ENCODE data around the gene FAM180B.

FAM180B gene

DNA sequence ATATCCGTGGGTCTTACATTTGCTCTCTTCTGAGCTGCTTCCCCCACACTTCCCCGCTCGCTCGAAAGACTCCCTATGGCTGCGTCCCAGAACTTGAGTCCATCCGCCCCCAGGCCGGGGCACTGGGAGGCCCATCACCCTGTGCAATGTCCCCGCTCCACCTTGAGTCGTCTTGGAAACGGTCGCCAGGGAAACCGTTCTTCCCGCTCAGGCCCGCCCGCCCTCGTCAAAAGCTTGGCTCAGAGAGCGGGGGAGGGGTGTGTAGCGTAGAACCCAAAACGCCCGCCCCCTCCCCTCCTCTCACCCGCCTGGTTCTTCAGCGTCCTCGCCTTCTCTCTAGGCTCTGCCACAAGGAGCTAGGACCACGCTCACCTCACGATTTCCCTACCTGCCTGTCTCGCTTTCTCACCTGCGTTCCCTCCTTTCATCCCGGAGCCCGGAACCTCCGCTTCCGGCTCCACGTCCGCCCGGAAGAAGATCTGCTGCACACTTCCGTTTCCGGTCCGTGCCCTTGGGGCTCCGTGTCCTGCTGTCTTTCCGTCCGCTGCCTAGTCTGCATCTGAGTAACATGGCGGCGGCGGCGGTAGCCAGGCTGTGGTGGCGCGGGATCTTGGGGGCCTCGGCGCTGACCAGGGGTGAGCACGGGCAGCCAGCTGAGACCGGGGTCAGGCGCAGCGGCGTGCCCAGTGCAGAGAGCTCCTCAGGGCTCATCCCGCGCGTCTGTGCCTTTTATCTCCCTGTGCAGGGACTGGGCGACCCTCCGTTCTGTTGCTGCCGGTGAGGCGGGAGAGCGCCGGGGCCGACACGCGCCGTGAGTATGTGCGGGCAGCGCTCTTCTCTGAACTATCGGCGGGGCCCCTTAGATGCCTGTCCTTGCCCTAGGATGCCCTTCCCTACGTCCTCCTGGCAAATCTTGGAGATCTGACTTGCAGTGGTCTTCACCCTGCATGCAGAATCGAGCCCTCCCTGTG, 7.7 kb upstream of the FAM180B start, which contains the start of the genes KBTBD4 and NDUFS3:
TSS of gene KBTBD4 (minus strand) at position 447 of the 971 bp plus-strand sequence. CDS start at position 428, 19 bp downstream.
TSS of gene NDUFS3 (plus strand) at position 551 of the 971 bp plus-strand sequence. CDS start at position 569, 18 bp downstream.
- H3K4me3 ChIP-seq (replicated peaks; ENCODE audit: low read depth, low read length): peak within 1 kb of the TSS; percentile 94
- no peak for TF ChIP-seq CTCF (IDR thresholded peaks at IDR 0.05; ENCODE audit: low read depth, low read length, missing control alignments)
- peak; percentile 75 for DNase-seq (ENCODE audit: extremely low read depth, low read depth)

GRCh38 chr11:47583844-47584243, 2.6 kb upstream of the FAM180B start:
- DNase-seq (ENCODE audit: extremely low read depth, low read depth): no peak
- no peak overlapping the region for H3K4me3 ChIP-seq (replicated peaks; ENCODE audit: low read depth, low read length)
- TF ChIP-seq CTCF (IDR thresholded peaks at IDR 0.05; ENCODE audit: low read depth, low read length, missing control alignments): no peak

DNA sequence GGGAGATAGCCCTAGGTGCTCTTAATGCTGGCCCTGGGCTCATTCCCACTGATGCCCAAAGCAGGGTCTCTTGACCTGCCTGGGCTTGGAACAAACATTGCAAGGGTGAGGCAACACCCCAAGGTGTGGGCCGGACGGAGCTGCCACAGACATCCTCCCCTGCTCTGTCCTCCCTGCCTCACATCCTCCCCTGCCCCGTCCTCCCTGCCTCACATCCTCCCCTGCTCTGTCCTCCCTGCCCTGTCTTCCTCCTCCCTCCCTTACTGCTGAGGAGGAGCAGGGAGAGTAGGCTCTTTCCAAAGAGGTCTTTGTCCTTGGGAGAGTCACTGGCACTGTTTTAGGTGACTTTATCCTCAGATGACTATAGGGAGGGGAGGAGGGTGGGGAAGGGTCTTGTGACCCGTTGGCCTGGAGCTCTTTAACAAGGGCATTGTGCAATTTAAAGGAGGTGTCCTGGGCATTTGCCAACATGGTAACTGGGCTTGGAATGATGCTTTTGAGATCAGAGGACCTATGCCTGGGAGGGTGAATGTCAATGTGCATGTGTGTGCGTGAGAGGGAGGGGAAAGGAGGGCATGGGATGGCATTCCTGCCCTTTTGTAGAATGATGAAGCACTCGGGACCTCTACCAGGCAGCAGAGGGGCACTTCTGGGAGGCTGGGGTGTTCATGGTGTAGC, 700 bp downstream of the FAM180B start:
- no peak for DNase-seq (ENCODE audit: extremely low read depth, low read depth)
- H3K4me3 ChIP-seq (replicated peaks; ENCODE audit: low read depth, low read length): no peak overlapping the region
- no peak for TF ChIP-seq CTCF (IDR thresholded peaks at IDR 0.05; ENCODE audit: low read depth, low read length, missing control alignments)

GRCh38 chr11:47587723-47588326, 1.3 kb downstream of the FAM180B start:
- H3K4me3 ChIP-seq (replicated peaks; ENCODE audit: low read depth, low read length): no peak overlapping the region
- TF ChIP-seq CTCF (IDR thresholded peaks at IDR 0.05; ENCODE audit: low read depth, low read length, missing control alignments): no peak
- DNase-seq (ENCODE audit: extremely low read depth, low read depth): no peak

DNA sequence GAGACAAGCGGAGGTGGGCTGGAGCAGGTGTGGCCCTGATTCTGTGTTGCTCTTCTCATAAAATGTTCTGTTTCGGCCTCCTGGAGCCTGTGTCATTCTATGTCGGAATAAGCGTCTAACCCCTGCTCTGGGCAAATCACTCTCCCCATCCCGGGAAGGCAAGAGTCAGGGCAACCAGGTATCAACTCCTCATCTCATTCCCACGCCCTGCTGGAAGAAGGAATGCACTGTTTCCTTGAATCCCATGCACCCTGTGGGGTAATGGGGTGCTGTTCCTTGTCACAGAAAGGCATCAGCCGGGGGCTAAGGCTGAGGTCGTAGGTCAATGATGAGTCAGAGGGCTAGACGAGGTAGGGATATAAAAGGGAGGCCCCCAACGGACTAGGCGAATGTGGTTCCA, 2.6 kb downstream of the FAM180B start:
- DNase-seq (ENCODE audit: extremely low read depth, low read depth): no peak
- H3K4me3 ChIP-seq (replicated peaks; ENCODE audit: low read depth, low read length): no peak overlapping the region
- no peak for TF ChIP-seq CTCF (IDR thresholded peaks at IDR 0.05; ENCODE audit: low read depth, low read length, missing control alignments)

DNA sequence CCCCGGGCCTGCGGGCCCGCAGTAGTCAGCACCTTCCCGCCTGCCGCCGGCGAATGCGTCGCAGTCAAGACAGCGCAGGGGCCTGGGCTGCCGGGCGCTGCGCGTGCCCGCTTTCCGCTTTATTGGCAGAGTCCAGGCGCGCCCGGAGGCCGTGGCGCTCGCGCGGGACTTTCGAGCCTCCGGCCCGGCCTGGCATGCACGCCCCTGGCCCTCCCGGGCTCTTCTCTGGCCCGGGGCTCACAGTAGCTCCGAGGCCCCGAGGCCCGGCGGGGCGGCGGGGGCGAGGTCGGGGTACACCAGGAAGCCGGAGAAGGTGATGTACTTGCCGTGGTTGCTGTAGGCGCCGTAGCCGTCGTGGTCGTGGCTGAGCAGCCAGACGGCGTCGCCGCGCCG, 3.1 kb downstream of the FAM180B start:
- H3K4me3 ChIP-seq (replicated peaks; ENCODE audit: low read depth, low read length): peak overlapping the region; percentile 19
- no peak for DNase-seq (ENCODE audit: extremely low read depth, low read depth)

More for the DNA sequence above, 3.1 kb downstream of the FAM180B start:
- TF ChIP-seq CTCF (IDR thresholded peaks at IDR 0.05; ENCODE audit: low read depth, low read length, missing control alignments): no peak

Measured in HFF-Myc (cell line).